ENCODE results near the gene MAP2K2.
"Not testable (repeated sequence)": the region's sequence is repeated elsewhere in the genome, so short reads cannot be mapped to it uniquely, and the experiment has no call there.

The MAP2K2 gene

DNA sequence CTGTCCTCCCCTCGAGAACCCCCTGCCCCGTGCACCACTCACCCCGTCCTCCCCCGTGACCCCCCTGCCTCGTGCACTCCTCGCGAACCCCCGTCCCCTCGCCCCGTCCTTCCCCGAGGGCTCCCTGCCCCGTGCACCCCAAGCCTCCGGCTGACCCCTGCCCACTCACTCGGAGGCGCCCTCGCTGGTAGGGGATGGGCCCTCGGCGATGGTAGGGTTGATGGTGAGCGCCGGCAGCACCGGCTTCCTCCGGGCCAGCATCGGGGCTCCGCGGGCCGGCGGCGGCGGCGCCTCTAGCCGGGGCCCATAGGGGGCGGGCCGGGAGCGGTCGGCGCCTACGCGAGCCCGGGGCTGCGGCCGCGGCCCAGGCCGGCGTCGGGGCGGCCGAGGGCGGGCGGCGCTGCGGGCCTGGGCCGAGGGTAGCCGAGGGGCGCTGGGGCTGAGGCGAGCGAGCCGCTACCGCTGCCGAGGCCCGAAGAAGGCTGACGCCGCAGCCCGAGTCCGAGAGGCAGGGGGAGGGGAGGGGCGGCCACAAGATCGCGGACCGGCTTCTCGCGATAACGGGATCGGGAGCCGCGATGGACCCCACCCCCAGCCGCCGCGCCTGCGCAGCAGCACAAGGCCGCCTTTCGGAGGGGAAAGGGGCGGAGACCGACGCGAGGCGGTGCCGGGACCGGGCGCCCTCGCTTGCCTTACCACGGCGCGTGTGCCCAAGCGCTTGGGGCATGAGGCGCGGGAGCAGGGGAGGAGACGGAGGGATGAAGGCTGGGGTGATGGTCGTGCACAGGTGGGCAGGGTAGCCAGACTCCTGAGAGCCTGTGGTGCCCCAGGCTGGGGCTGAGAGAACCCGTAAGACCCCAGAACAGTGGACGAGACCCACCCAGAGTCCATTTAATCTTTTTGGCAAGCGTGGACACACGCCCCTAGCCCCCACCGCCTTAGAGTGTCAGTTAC lies at the start of gene MAP2K2:
Gene MAP2K2 (minus strand): TSS at position 508 of the 954 bp plus-strand sequence. CDS start 247 bp downstream, at position 261.
- ATAC-seq (peak; percentile 92), DNase-seq (peak; percentile 99)

DNA sequence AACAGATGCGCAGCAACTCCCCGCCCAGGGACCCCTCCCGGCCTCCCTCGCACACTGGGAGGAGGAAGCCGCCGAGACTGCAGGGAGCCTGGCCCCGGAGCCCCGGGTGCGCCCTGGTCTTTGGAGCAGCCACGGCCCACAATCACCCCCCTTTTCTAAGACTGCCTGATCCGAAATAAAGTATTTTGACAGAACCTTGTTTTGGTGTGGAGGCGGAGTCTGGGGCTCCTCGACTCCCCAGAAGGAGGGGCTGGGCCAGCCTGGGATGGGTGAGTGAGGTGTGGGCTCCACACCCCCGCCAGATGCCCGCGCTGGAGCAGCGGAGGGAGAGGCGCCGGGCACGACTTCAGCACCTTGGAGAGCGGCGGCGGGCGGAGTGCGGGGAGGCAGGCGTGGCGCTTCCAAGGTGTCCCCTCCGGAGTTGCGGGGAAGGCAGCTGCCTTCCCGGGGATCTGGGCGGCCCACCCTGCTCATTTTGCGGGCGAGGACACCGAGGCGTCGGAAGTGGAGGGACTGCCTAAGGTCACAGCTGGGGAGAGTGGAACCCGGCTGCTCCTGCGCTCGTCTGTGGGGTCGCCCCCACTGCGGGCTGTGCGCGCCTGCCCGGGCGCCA lies 49.0 kb upstream of the MAP2K2 start:
- DNase-seq (peak; percentile 80), ATAC-seq (peak; percentile 41)

DNA sequence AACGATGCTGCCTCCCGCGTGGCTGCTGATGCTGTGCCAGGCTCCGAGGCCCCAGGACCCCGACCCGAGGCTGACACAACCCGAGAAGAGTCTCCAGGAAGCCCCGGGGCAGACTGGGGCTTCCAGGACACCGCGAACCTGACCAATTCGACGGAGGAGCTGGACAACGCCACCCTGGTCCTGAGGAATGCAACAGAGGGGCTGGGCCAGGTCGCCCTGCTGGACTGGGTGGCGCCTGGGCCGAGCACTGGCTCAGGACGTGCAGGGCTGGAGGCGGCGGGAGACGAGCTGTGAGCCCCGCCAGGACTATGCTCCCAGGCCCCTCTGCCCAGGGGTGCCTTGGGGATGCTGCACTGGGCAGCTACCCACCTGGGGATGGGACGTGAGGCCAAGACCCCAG lies 47.8 kb upstream of the MAP2K2 start:
- DNase-seq (no peak), ATAC-seq (no peak)

DNA sequence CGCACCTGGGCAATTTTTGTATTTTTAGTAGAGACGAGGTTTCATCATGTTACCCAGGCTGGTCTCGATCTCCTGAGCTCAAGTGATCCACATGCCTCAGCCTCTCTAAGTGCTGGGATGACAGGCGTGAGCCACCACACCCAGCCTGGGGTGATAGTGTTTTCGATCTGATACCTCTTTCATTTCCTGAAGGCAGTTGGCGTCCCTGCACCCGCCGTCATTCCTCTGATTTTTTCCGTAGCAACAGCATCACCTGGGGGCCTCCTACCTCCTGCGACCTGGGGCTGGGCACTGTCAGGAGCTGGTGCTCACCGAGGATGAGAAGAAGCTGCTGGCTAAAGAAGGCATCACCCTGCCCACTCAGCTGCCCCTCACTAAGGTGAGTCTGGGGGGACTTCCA lies 40.3 kb upstream of the MAP2K2 start:
- ATAC-seq (no peak), DNase-seq (no peak)

DNA sequence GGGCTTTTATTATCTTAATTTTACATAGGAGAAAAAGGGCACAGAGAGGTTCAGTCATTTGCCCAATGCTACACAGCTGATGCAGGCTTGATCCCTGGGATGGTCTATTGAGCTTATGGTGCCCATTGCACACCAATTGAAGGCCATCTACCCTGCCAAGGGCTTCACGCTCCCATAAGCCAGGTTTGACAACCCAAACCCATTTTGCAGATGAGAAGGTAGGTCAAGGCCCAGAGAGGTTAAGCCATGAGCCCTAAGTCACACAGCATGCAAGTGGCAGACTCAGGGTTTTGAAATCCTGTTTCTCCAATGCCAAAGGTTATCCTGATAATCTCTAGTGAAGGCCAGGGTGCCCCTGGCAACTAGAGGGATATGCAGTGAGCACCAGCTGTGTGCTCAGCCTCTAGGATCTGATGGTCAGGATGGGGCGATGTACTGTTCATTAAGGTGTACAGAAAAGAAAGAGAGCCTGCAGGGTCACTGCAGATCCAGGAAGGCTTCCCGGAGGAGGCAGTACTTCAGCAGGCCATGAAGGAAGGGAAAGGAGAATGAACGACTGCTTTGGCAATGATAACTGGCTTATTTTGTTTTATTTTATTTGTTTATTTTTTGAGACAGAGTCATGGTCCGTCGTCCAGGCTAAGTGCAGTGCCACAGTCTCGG lies 37.6 kb upstream of the MAP2K2 start:
- ATAC-seq, result no peak
- no peak for DNase-seq

DNA sequence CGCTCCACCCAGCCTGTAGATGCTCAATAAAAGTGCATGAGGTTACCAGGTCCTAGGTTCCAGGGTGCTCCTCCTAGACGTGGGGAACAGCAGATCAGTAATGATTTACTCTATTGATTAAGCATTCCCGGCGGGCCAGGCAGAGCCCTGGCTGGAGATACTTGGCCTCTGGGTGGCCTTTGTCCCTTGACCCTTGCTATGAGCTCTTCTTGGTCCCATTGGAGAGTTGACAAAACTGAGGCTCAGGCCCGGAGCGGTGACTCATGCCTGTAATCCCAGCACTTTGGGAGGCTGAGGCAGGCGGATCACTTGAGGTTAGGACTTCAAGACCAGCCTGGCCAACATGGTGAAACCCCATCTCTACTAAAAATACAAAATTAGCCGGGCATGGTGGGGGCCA lies 34.0 kb upstream of the MAP2K2 start:
- ATAC-seq, result not testable (repeated sequence)

DNA sequence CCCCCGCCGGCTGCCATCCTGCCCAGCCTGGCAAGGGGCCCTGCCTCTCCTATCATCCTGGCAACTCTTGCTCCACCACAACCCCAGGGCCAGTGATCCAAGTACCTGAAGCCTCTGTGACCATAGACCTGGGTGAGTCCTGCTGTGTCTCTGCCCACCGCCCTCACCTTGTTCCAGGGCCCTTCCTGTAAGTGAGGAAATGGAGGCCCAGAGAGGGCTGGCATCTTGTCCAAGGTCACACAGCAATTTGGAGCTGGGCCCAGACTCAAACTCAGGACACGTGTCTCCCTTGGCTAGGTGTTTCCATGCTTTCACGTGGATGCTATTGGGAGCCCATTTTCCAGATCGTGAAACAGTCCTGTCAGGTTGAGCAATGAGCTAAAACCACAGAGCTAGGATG lies 33.2 kb upstream of the MAP2K2 start:
- ATAC-seq, result no peak
- DNase-seq, result no peak

More for the DNA sequence above, 34.0 kb upstream of the MAP2K2 start:
- DNase-seq, result not testable (repeated sequence)

DNA sequence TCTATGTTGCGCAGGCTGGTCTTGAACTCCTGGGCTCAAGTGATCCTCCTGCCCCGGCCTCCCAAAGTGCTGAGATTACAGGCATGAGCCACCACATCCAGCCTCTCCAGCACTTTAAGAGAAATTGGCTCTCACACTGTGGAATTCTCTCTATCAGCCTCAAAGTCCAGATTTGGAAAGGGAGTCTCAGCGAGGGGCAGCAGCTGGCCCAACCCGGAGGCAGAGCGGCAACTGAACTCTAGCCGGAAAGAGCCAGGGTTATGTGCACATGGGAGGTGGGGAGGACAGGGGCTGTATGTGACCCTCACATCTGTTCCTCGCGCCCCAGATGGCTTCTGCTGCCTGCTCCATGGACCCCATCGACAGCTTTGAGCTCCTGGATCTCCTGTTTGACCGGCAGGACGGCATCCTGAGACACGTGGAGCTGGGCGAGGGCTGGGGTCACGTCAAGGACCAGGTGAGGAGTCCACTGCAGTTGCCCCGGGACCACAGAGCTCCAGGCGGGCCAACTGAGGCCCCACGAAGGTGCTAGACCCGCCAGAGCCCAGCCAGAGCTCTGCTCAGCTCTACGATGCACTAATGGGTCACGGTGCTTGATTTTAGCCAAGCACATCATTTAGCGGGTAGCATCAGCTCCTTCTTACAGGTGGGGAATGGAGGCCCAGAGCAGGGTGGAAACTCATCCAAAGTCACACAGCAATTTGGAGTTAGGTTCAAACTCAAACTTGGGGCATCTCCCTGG lies 30.8 kb upstream of the MAP2K2 start:
- ATAC-seq (no peak), DNase-seq (no peak)

DNA sequence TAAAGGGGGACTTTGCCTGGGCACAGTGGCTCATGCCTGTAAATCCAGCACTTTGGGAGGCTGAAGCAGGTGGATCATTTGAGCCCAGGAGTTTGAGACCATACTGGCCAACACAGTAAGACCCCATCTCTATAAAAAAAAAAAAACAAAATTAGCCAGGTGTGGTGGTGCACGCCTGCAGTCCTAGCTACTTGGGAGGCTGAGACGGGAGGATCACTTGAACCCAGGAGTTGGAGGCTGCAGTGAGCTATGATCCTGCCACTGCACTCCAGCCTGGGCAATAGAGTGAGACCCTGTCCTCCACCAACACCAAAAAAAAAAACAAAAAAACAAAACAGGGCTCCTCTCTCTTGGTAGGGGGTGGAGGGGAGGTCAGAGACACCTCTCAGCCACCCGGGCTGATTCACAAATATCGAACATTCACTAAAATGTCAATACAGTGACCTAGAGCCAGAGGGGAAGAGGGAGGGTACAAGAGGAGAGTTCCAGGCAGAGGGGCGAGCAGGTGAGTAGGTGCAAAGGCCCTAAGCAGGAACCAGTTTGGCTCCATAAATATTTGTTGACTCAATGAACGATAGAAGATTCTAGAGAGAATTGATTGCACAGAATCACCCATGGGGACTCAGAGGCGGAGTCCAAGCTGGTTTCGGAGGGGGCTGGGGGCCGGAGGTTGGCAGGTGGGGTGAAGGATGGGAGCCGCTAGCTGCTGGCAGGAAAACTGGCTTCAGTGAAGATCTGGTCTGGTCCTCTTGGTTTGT lies 28.5 kb upstream of the MAP2K2 start:
- ATAC-seq (no peak), DNase-seq (no peak)

DNA sequence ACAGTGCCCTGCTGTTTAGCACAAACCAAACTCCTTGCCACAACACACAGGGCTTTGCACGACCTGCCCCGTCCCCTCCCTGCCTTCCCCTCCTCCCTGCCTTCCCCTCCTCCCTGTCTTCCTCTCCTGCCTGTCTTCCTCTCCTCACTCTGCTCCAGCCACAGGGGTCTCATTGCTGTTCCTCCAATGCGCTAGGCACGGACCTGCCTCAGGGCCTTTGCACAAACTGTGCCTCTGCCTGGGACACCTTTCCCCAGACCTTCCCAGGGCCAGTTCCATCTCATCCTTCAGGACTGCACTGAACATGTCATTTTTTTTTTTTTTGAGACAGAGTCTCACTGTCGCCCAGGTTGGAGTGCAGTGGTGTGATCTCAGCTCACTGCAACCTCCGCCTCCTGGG lies 27.7 kb upstream of the MAP2K2 start:
- ATAC-seq, result no peak
- DNase-seq, result no peak

DNA sequence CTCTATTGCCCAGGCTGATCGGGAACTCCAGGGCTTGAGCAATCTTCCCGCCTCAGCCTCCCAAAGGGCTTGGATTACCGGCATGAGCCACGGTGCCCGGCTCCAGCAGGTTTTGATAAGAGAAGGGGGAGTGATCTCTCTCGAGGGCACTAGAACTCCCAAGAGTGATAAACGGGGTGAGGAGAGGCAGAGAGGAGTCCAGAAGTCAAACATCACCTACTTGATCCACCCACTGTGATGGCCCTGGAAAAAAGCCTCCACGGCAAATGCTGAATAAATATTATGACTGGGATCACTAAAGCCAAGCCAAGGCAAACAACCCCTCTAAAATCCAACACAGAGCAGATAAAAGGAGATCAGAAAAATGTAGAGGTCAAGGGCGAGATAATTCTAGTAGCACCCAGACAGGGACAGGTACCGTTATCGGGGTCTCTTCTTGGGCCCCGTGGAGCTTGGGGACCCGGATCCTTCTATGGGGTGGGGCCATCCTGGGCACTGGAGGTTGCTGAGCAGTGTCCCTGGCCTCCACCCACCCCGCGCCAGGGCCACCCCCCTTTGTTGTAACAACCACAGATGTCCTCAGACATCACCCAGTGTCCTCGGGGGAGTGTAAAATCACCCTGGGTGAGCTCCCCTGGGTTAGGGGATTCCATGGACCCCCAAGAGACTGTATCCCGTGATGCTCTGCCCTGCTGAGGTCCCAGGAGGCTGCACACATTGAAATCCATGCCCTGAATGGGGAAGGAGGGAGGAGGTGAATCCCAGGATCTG lies 25.8 kb upstream of the MAP2K2 start:
- ATAC-seq, result no peak
- DNase-seq, result no peak

DNA sequence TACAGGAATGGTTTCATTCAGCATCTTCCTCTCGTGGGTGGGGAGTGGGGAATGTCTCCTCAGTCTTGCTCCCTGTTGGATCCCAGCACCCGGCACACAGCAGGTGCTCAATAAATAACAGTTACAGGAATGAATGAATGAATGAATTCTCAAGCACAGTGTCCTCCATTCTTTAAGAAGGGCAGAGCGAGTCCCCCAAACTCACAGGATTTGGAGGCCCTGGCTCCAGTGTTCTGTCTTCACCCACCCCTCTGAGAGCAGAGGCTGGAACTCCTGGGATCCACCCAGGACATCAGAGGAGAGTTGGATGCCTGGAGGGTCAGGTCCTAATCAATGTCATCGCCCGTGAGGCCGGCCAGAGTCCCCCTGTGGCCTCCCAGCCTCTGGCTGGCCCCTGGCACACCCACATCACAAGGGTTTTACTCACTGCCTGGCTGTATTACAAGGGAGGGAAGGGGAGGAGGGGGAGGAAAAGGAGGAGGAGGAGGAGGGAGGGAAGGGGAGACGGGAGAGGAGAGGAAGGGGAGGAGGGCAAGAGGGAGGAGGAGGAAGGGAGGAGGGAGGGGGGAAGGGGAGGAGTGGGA lies 20.8 kb upstream of the MAP2K2 start:
- DNase-seq (no peak), ATAC-seq (no peak)

DNA sequence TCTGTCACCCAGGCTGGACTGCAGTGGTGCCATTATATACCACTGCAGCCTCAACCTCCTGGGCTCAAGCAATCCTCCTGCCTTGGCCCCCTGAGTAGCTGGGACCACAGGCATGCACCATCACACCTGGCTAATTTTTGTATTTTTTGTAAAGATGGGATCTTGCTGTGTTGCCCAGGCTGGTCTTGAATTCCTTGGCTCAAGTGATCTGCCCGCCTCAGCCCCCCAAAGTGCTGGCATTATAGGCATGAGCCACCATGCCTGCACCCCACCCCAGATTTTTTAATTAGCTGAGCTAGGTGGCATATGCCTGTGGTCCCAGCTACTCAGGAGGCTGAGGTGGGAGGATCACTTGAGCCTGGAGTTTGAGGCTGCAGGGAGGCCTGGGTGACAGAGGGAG lies 19.0 kb upstream of the MAP2K2 start:
- not testable (repeated sequence) for ATAC-seq, DNase-seq

DNA sequence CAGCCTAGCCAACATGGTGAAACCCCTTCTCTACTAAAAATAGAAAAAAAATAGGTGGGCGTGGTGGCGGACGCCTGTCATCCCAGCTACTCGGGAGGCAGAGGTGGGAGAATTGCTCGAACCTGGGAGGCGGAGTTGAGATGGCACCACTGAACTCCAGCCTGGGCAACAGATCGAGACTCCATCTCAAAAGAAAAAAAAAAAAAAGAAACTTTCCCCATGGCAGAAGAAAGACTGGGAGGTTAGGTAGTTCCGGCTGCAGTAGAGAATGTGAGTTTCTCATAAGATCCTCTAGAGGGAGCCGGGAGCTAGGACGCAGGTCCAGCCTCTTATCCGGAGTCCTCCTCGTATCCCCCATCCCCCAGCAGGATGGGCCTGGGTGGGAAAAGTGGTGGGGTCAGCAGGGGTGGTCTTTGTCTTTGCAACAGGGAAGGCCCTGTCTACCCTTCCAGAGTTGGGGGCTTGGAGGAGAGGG lies 16.4 kb upstream of the MAP2K2 start:
- peak; percentile 37 for DNase-seq
- ATAC-seq, result peak; percentile 68

DNA sequence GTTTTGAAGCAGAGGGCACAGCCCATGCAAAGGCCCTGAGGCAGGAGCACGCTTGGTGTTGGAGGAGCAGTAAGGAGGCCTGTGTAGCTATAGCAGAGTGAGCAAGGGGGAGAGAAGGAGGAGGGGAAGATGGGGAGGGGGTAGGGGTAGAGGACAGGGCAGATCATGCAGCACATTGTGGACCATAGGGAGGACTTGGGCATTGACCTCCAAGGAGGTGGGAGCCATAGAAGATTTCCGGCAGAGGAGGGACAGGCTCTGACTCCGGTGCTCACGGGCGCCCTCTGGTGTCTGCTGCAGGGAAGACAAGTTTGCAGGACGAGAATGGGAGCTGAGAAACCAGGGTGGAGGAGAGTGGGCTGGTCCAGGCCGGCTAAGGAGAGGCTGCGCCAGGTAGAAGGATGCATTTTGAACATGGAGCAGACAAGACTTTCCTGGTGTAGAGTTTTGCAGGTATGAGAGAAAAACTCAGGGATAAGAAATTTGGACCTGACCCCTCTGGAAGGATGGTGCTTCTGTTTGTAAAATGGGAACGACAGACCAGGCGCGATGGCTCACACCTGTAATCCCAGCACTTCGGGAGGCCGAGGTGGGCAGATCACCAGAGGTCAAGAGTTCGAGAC lies 15.8 kb upstream of the MAP2K2 start:
- peak; percentile 86 for ATAC-seq
- DNase-seq, result peak; percentile 95

DNA sequence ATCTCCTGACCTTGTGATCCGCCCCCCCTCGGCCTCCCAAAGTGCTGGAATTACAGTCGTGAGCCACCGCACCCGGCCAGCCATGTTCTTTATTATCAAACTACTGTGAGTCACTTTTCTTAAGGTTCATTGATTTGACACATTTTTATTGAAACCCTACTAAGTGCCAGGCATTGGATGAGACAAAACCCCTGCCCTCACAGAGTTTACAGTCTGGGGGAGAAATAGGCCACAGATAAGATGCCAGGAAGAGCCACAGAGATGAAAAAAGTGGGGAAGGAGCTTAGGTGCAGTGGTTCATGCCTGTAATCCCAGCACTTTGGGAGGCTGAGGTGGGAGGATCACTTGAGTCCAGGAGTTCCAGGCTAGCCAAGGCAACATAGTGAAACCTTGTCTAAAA lies 14.5 kb upstream of the MAP2K2 start:
- ATAC-seq (no peak), DNase-seq (no peak)

DNA sequence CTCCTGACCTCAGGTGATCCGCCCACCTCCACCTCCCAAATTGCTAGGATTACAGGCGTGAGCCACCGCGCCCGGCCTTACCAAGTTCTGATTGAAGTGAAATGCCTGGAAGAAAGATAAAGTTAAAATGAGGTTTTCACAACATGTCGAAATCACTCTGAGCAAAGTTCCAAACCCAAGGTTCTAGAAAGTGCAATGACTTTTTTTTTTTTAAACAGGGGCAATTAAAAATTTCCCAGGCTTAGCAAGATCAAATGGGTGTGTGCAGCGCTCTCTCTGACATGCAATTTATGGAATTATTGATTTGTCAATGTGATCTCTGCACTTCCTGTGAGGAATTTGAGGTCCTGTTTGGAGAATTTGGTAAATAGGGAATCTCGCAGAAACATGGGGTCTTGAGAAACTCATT lies 12.8 kb upstream of the MAP2K2 start:
- DNase-seq, result no peak
- no peak for ATAC-seq

DNA sequence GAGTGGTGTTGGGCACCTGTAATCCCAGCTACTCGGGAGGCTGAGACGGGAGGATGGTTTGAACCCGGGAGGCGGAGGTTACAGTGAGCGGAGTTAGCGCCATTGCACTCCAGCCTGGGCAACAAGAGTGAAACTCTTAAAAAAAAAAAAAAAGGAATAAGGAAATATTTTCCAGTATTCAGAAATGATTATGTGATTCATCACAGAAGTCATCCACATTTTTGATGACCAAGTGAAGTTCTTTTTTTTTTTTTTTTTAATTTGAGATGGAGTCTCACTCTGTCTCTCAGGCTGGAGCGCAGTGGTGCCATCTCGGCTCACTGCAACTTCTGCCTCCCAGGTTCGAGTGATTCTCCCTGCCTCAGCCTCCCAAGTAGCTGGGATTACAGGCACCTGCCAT lies 11.5 kb upstream of the MAP2K2 start:
- not testable (repeated sequence) for ATAC-seq, DNase-seq

DNA sequence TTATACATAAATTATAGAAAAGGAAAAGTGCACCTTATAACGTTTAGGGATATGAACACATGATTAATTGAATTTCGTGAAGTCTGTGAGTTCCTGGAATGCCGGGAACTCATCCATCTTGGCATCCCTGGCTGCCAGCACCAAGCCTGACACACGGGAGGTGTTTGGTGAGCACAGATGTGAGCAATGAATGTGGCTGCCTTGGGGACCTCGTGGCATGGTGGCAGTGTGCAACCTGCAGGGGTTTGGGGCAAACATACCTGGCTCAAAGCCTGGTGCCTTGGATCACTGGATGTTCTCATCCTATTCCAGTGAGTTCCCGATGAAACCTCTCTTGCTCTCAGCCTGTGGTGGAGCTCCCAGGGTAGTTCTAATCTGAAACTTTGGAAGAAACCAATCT lies 10.4 kb upstream of the MAP2K2 start:
- ATAC-seq, result no peak
- DNase-seq, result no peak

Measured in stimulated activated naive CD8-positive, alpha-beta T cell treated with anti-CD3 and anti-CD28 coated beads, Interleukin-15, Interleukin-2, amounts not matched to agents 100 U/mL and 50 U/mL, for 24 hours (primary cell).